SK-N-SH treated with all-trans-retinoic acid at 6 μM for 48 hours (cell line): ENCODE measurements around the gene FAM200B.

Experiments
- ATAC-seq: fragments of 200-7000 bp; cut with Tn5 transposase; 3 replicates; pipeline ENCODE4 v1.9.1; 2020; ENCODE audit warnings: mild to moderate bottlenecking, moderate library complexity
- ARNTL ChIP-seq: fragments of 450-650 bp; formaldehyde crosslinking; IDR thresholded peaks from 2 replicates; pipeline ENCODE4 v1.5.0; 2020; ENCODE audit warnings: low read depth, mild to moderate bottlenecking, moderate library complexity, borderline replicate concordance
- BACH2 ChIP-seq: fragments of 250-450 bp; sonication (Bioruptor Pico); IDR thresholded peaks from 2 replicates; pipeline ENCODE4 v1.9.0; 2021; ENCODE audit warnings: mild to moderate bottlenecking, borderline replicate concordance
- CSDC2 ChIP-seq: fragments of 250-450 bp; sonication (Bioruptor Pico); IDR thresholded peaks from 2 replicates; pipeline ENCODE4 v1.5.0; 2020; ENCODE audit warnings: mild to moderate bottlenecking, moderate library complexity
- ESRRG ChIP-seq: fragments of 250-450 bp; sonication (Bioruptor Pico); IDR thresholded peaks from 2 replicates; pipeline ENCODE4 v1.6.1; 2021; ENCODE audit warnings: mild to moderate bottlenecking
- GLIS3 ChIP-seq: fragments of 250-450 bp; sonication (Bioruptor Pico); IDR thresholded peaks from 2 replicates; pipeline ENCODE4 v1.5.0; 2020; ENCODE audit warnings: mild to moderate bottlenecking, moderate library complexity
- ISL1 ChIP-seq: fragments of 250-450 bp; sonication (Bioruptor Pico); IDR thresholded peaks from 2 replicates; pipeline ENCODE4 v2.1.2; 2022; ENCODE audit warnings: mild to moderate bottlenecking, moderate library complexity
- OSR1 ChIP-seq: fragments of 250-450 bp; sonication (Bioruptor Pico); IDR thresholded peaks from 2 replicates; pipeline ENCODE4 v1.8.0; 2022; ENCODE audit warnings: moderate library complexity, mild to moderate bottlenecking, inconsistent platforms
- PPARA ChIP-seq: fragments of 250-450 bp; sonication (Bioruptor Pico); IDR thresholded peaks from 2 replicates; pipeline ENCODE4 v1.5.0; 2020; ENCODE audit warnings: mild to moderate bottlenecking, borderline replicate concordance
- RARB ChIP-seq: fragments of 250-450 bp; sonication (Bioruptor Pico); IDR thresholded peaks from 2 replicates; pipeline ENCODE4 v1.8.0; 2021; ENCODE audit warnings: mild to moderate bottlenecking, moderate library complexity
- SNAI2 ChIP-seq: fragments of 250-450 bp; sonication (Bioruptor Pico); IDR thresholded peaks from 2 replicates; pipeline ENCODE4 v1.5.0; 2020; ENCODE audit warnings: mild to moderate bottlenecking, moderate library complexity
- TCF4 ChIP-seq: fragments of 250-450 bp; sonication (Bioruptor Pico); IDR thresholded peaks from 2 replicates; pipeline ENCODE4 v1.8.0; 2021; ENCODE audit warnings: mild to moderate bottlenecking, moderate library complexity, borderline replicate concordance
- TOX ChIP-seq: fragments of 250-450 bp; sonication (Bioruptor Pico); IDR thresholded peaks from 2 replicates; pipeline ENCODE4 v1.8.0; 2021; ENCODE audit warnings: mild to moderate bottlenecking, moderate library complexity, borderline replicate concordance
- ZC3H10 ChIP-seq: fragments of 250-450 bp; sonication (Bioruptor Pico); IDR thresholded peaks from 2 replicates; pipeline ENCODE4 v1.5.1; 2021; ENCODE audit warnings: mild to moderate bottlenecking, moderate library complexity
- ZFP3 ChIP-seq: fragments of 250-450 bp; sonication (Bioruptor Pico); IDR thresholded peaks from 2 replicates; pipeline ENCODE4 v1.5.0; 2020; ENCODE audit warnings: mild to moderate bottlenecking, moderate library complexity
- ZFP30 ChIP-seq: fragments of 450-650 bp; formaldehyde crosslinking; IDR thresholded peaks from 2 replicates; pipeline ENCODE4 v1.5.0; 2022; ENCODE audit warnings: mild to moderate bottlenecking, moderate library complexity
- ZNF565 ChIP-seq: fragments of 450-650 bp; formaldehyde crosslinking; conservative IDR thresholded peaks from 2 replicates; pipeline ENCODE4 v1.5.0; 2020; ENCODE audit warnings: low read depth, mild to moderate bottlenecking, moderate library complexity
- ZNF70 ChIP-seq: fragments of 450-650 bp; formaldehyde crosslinking; IDR thresholded peaks from 2 replicates; pipeline ENCODE4 v1.5.0; 2020; ENCODE audit warnings: mild to moderate bottlenecking, moderate library complexity
- ZNF8 ChIP-seq: fragments of 450-650 bp; formaldehyde crosslinking; IDR thresholded peaks from 2 replicates; pipeline ENCODE4 v1.5.0; 2020; ENCODE audit warnings: mild to moderate bottlenecking, moderate library complexity
- TF ChIP-seq, protein P1 (sequence below): fragments of 250-450 bp; sonication (Bioruptor Pico); IDR thresholded peaks from 2 replicates; pipeline ENCODE4 v1.5.1; 2021; ENCODE audit warnings: mild to moderate bottlenecking, moderate library complexity
- TF ChIP-seq, protein P2 (sequence below): fragments of 250-450 bp; sonication (Bioruptor Pico); IDR thresholded peaks from 2 replicates; pipeline ENCODE4 v1.5.0; 2020; ENCODE audit warnings: mild to moderate bottlenecking, moderate library complexity
- TF ChIP-seq, protein P3 (sequence below): fragments of 250-450 bp; sonication (Bioruptor Pico); IDR thresholded peaks from 2 replicates; pipeline ENCODE4 v1.8.0; 2020; ENCODE audit warnings: mild to moderate bottlenecking, moderate library complexity, borderline replicate concordance
- TF ChIP-seq, protein P4 (sequence below): fragments of 250-450 bp; sonication (Bioruptor Pico); IDR thresholded peaks from 2 replicates; pipeline ENCODE4 v1.8.0; 2021; ENCODE audit warnings: low read depth, mild to moderate bottlenecking, moderate library complexity, borderline replicate concordance

The FAM200B gene

DNA sequence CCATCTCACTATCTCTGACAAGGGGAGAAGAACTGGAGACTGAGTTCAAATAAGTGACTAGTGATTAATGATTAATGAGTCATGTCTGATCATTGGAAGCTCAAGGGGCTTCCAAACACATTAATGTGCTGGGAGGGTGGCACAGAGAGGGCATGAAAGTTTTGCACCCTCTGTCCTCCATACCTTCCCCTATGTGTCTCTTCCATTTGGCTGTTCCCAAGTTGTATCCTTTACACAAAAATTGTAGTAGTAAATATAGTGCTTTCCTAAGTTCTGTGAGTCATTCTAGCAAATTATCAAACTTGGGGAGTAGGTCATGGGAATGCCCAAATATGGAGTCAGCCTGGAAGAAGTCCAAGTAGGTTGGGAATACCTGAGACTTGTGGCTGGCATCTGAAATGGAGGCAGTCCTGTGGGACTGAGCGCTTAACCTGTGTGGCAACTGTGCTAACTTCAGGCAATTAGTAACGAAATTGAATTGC lies 4.1 kb upstream of the FAM200B start:
- no peak for ATAC-seq
- TF ChIP-seq ZNF70 (CRISPR knock-in tag) (no peak), ZFP30 (CRISPR knock-in tag) (no peak), PPARA (no peak), CSDC2 (CRISPR knock-in tag) (no peak), ZC3H10 (CRISPR knock-in tag) (no peak), ZNF8 (no peak), ZNF565 (no peak), TCF4 (CRISPR knock-in tag) (no peak), OSR1 (CRISPR knock-in tag) (no peak), GLIS3 (CRISPR knock-in tag) (no peak), ZFP3 (CRISPR knock-in tag) (no peak), SNAI2 (CRISPR knock-in tag) (no peak), ESRRG (CRISPR knock-in tag) (no peak)
- TF ChIP-seq, protein P1, sequence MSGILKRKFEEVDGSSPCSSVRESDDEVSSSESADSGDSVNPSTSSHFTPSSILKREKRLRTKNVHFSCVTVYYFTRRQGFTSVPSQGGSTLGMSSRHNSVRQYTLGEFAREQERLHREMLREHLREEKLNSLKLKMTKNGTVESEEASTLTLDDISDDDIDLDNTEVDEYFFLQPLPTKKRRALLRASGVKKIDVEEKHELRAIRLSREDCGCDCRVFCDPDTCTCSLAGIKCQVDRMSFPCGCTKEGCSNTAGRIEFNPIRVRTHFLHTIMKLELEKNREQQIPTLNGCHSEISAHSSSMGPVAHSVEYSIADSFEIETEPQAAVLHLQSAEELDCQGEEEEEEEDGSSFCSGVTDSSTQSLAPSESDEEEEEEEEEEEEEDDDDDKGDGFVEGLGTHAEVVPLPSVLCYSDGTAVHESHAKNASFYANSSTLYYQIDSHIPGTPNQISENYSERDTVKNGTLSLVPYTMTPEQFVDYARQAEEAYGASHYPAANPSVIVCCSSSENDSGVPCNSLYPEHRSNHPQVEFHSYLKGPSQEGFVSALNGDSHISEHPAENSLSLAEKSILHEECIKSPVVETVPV (CRISPR knock-in tag), result no peak

DNA sequence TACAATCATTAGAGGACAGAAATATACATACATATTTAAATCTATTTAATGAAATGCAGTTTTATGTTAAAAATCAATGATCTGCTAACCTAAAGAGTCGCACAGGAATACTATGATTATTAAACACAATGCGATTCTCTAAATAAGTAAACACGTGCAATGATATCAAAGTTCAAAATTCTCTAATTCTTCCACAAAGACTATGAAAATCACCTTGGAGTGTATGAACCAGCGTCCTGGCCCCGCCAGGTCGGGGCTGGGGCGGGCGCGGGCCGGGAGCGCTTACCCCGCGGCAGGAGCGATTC lies 608 bp upstream of the FAM200B start:
- ATAC-seq, result no peak
- TF ChIP-seq ARNTL (no peak), ZNF8 (no peak), GLIS3 (CRISPR knock-in tag) (no peak), SNAI2 (CRISPR knock-in tag) (no peak), BACH2 (no peak), ZC3H10 (CRISPR knock-in tag) (no peak)
- TF ChIP-seq, protein P1 (CRISPR knock-in tag), result no peak
- TF ChIP-seq, all 23 proteins: peak for 0

DNA sequence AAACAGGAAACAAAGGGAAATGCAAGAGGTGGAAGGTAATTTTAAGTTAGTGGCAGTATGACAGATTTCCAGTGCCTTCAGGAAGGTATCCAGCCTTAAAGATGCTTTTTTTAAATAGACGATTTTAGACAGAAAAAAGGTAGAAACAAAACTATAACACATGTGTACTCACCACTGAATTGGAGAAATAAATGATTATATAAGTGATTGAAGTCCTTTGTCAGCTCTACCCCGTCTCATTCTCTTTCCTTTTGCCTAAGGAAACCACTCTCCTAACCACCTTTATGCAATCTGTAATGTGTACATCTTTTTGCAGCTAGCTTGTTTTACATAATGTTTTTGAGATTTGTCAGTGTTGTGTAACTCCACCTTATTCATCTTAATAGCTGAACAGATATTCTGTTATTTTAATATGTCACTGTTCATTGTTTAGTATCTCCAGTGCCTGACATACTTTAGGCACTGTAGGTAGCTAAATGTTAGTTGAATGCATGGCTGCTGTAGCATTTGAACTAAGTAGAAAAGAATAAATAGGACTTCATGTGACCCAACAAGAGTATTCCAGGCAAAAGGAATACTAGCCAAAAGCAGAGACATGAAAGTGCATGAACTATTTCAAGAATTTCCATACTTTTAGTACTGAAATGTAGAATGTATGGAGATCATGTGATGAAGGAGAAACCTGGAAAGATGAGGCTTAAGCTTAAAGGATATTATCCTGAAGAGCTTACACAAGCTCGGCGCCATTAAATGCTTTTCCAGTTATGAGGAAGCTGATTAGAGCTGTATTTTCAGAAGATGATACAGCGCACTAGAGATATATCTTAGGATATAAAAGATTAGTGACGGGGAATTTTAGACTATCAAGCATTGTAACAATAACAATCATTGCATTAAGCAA lies 865 bp downstream of the FAM200B start:
- TF ChIP-seq GLIS3 (CRISPR knock-in tag) (no peak), ARNTL (no peak), RARB (CRISPR knock-in tag) (no peak), ISL1 (CRISPR knock-in tag) (no peak), ESRRG (CRISPR knock-in tag) (no peak), SNAI2 (CRISPR knock-in tag) (no peak), CSDC2 (CRISPR knock-in tag) (no peak), BACH2 (no peak), OSR1 (CRISPR knock-in tag) (no peak), TOX (CRISPR knock-in tag) (no peak), ZNF565 (no peak), PPARA (no peak), ZFP30 (CRISPR knock-in tag) (no peak), ZNF8 (no peak), ZFP3 (CRISPR knock-in tag) (no peak), TCF4 (CRISPR knock-in tag) (no peak)
- TF ChIP-seq, protein P2, sequence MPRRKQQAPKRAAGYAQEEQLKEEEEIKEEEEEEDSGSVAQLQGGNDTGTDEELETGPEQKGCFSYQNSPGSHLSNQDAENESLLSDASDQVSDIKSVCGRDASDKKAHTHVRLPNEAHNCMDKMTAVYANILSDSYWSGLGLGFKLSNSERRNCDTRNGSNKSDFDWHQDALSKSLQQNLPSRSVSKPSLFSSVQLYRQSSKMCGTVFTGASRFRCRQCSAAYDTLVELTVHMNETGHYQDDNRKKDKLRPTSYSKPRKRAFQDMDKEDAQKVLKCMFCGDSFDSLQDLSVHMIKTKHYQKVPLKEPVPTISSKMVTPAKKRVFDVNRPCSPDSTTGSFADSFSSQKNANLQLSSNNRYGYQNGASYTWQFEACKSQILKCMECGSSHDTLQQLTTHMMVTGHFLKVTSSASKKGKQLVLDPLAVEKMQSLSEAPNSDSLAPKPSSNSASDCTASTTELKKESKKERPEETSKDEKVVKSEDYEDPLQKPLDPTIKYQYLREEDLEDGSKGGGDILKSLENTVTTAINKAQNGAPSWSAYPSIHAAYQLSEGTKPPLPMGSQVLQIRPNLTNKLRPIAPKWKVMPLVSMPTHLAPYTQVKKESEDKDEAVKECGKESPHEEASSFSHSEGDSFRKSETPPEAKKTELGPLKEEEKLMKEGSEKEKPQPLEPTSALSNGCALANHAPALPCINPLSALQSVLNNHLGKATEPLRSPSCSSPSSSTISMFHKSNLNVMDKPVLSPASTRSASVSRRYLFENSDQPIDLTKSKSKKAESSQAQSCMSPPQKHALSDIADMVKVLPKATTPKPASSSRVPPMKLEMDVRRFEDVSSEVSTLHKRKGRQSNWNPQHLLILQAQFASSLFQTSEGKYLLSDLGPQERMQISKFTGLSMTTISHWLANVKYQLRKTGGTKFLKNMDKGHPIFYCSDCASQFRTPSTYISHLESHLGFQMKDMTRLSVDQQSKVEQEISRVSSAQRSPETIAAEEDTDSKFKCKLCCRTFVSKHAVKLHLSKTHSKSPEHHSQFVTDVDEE, result no peak
- TF ChIP-seq, protein P1 (CRISPR knock-in tag), result no peak
- TF ChIP-seq, protein P3, sequence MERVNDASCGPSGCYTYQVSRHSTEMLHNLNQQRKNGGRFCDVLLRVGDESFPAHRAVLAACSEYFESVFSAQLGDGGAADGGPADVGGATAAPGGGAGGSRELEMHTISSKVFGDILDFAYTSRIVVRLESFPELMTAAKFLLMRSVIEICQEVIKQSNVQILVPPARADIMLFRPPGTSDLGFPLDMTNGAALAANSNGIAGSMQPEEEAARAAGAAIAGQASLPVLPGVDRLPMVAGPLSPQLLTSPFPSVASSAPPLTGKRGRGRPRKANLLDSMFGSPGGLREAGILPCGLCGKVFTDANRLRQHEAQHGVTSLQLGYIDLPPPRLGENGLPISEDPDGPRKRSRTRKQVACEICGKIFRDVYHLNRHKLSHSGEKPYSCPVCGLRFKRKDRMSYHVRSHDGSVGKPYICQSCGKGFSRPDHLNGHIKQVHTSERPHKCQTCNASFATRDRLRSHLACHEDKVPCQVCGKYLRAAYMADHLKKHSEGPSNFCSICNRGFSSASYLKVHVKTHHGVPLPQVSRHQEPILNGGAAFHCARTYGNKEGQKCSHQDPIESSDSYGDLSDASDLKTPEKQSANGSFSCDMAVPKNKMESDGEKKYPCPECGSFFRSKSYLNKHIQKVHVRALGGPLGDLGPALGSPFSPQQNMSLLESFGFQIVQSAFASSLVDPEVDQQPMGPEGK (CRISPR knock-in tag), result no peak
- TF ChIP-seq, protein P4, sequence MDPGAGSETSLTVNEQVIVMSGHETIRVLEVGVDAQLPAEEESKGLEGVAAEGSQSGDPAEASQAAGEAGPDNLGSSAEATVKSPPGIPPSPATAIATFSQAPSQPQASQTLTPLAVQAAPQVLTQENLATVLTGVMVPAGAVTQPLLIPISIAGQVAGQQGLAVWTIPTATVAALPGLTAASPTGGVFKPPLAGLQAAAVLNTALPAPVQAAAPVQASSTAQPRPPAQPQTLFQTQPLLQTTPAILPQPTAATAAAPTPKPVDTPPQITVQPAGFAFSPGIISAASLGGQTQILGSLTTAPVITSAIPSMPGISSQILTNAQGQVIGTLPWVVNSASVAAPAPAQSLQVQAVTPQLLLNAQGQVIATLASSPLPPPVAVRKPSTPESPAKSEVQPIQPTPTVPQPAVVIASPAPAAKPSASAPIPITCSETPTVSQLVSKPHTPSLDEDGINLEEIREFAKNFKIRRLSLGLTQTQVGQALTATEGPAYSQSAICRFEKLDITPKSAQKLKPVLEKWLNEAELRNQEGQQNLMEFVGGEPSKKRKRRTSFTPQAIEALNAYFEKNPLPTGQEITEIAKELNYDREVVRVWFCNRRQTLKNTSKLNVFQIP (CRISPR knock-in tag), result no peak
- ATAC-seq, result no peak
